H1 (cell line): ENCODE data around the gene ATPAF2. TPM values are rescaled to one million over a fixed set of nuclear protein-coding genes. Genes with fewer than 3 reads are reported as not detected.

Experiments
- BRCA1 ChIP-seq: IDR thresholded peaks from 2 replicates; pipeline ENCODE4 v1.6.1; 2012; ENCODE audit warnings: low read depth, low read length, improper control_type of control experiment
- CBX5 ChIP-seq: fragments of 300-800, 300-1000 bp; sonication (generic); IDR thresholded peaks from 2 replicates; pipeline ENCODE4 v1.7.1; 2016; ENCODE audit warnings: antibody characterized with exemption, low read length, low read depth
- CTBP2 ChIP-seq: IDR thresholded peaks from 2 replicates; pipeline ENCODE4 v1.7.0; 2011; ENCODE audit warnings: borderline replicate concordance, mild to moderate bottlenecking, moderate library complexity, mixed read lengths, low read length; ENCODE audit not compliant: insufficient read depth, insufficient read length
- EZH2 ChIP-seq: fragments of 200-600 bp; sonication (generic); IDR thresholded peaks from 2 replicates; pipeline ENCODE4 v1.7.1; 2012; ENCODE audit warnings: low read depth, mild to moderate bottlenecking, moderate library complexity, low read length, inconsistent platforms; ENCODE audit not compliant: severe bottlenecking
- JUND ChIP-seq: IDR thresholded peaks from 2 replicates; pipeline ENCODE4 v1.6.1; 2011; ENCODE audit warnings: mild to moderate bottlenecking, improper control_type of control experiment, low read length
- POLR2A ChIP-seq, 2 experiments: IDR thresholded peaks; 1 replicate in 1 of 2; 2 replicates in 1 of 2; pipeline ENCODE4 v1.6.1; 2011; ENCODE audit warnings: low read depth in 2 of 2, low read length in 2 of 2, mild to moderate bottlenecking in 2 of 2; ENCODE audit errors: control extremely low read depth in 1 of 2
- RNF2 ChIP-seq: fragments of 200-900, 300-1000 bp; sonication (generic); IDR thresholded peaks from 2 replicates; pipeline ENCODE4 v1.7.1; 2016; ENCODE audit warnings: borderline replicate concordance, low read depth, mild to moderate bottlenecking, antibody characterized with exemption, low read length; ENCODE audit not compliant: poor library complexity, severe bottlenecking; ENCODE audit errors: missing control alignments
- SIN3A ChIP-seq, 2 experiments: IDR thresholded peaks in 1 of 2; conservative IDR thresholded peaks in 1 of 2; 2 replicates each; pipeline ENCODE4 v1.6.1; 2011 to 2012; ENCODE audit warnings: low read length in 2 of 2, improper control_type of control experiment in 1 of 2, low read depth in 1 of 2, mild to moderate bottlenecking in 1 of 2
- SIRT6 ChIP-seq: IDR thresholded peaks from one replicate; pipeline ENCODE4 v1.7.1; 2012; ENCODE audit warnings: low read length, inconsistent platforms
- SP1 ChIP-seq: IDR thresholded peaks from 2 replicates; pipeline ENCODE4 v1.6.1; 2011; ENCODE audit warnings: low read depth, low read length
- SUZ12 ChIP-seq: fragments of 200-600 bp; sonication (generic); IDR thresholded peaks from 2 replicates; pipeline ENCODE4 v1.6.1; 2012; ENCODE audit warnings: mild to moderate bottlenecking, inconsistent platforms, low read length, moderate library complexity, mixed read lengths
- polyA plus RNA-seq, 7 experiments: library from polyadenylated mRNA; depleted of rRNA in 3 of 7; stranded (reverse) in 5 of 7; unstranded in 2 of 7; fragments of >200 nt in 5 of 7; fragments of 200-250 nt in 2 of 7; gene quantifications; 1 replicate in 5 of 7; 2 replicates in 1 of 7; 4 replicates in 1 of 7; pipeline versions ENCODE4 v1.2.1 to v1.2.3, GENCODE V29; 2011 to 2013; ENCODE audit warnings: missing spikeins in 2 of 7, mixed read lengths in 2 of 7
- total RNA-seq: library from RNA; stranded (reverse); fragmentation: NEBNext Ultra II Directional; extraction: Animal tissue kit (Norgen Biotek cat#: 25700); gene quantifications from 2 replicates; pipeline ENCODE4 v1.2.1, GENCODE V29; 2021
- TF ChIP-seq, protein P1 (sequence below): fragments of 300-600 bp; sonication (generic); IDR thresholded peaks from 2 replicates; pipeline ENCODE4 v1.7.1; 2012; ENCODE audit warnings: low read length, moderate library complexity, mild to moderate bottlenecking, inconsistent platforms; ENCODE audit not compliant: insufficient replicate concordance

Gene ATPAF2
- total and polyA plus RNA-seq, 2 of the 8 experiments (the other 6 are each of a cell fraction or from before 2014, with no cell fraction given) = 19.6 to 22.9 TPM

DNA sequence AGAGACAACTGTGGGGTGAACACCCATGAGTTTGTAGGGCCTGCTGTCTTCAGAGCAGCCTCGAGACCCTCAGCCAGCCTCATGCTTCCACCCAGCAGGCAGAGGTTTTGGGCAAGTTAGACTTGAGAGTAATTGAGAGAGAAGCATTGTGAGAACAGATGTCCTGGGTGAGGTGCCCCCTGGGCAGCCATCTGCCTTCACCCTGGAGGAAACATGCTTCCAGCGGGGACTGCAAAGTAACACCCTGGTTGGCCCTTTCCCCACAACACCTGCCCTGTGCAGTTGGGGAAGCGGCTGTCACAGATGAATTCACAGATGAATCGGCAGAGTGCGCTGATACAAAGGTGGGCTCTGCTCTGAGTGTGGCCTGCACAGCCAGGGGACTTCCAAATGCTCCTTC, 23.4 kb downstream of the ATPAF2 start (continued):
- TF ChIP-seq, protein P1, sequence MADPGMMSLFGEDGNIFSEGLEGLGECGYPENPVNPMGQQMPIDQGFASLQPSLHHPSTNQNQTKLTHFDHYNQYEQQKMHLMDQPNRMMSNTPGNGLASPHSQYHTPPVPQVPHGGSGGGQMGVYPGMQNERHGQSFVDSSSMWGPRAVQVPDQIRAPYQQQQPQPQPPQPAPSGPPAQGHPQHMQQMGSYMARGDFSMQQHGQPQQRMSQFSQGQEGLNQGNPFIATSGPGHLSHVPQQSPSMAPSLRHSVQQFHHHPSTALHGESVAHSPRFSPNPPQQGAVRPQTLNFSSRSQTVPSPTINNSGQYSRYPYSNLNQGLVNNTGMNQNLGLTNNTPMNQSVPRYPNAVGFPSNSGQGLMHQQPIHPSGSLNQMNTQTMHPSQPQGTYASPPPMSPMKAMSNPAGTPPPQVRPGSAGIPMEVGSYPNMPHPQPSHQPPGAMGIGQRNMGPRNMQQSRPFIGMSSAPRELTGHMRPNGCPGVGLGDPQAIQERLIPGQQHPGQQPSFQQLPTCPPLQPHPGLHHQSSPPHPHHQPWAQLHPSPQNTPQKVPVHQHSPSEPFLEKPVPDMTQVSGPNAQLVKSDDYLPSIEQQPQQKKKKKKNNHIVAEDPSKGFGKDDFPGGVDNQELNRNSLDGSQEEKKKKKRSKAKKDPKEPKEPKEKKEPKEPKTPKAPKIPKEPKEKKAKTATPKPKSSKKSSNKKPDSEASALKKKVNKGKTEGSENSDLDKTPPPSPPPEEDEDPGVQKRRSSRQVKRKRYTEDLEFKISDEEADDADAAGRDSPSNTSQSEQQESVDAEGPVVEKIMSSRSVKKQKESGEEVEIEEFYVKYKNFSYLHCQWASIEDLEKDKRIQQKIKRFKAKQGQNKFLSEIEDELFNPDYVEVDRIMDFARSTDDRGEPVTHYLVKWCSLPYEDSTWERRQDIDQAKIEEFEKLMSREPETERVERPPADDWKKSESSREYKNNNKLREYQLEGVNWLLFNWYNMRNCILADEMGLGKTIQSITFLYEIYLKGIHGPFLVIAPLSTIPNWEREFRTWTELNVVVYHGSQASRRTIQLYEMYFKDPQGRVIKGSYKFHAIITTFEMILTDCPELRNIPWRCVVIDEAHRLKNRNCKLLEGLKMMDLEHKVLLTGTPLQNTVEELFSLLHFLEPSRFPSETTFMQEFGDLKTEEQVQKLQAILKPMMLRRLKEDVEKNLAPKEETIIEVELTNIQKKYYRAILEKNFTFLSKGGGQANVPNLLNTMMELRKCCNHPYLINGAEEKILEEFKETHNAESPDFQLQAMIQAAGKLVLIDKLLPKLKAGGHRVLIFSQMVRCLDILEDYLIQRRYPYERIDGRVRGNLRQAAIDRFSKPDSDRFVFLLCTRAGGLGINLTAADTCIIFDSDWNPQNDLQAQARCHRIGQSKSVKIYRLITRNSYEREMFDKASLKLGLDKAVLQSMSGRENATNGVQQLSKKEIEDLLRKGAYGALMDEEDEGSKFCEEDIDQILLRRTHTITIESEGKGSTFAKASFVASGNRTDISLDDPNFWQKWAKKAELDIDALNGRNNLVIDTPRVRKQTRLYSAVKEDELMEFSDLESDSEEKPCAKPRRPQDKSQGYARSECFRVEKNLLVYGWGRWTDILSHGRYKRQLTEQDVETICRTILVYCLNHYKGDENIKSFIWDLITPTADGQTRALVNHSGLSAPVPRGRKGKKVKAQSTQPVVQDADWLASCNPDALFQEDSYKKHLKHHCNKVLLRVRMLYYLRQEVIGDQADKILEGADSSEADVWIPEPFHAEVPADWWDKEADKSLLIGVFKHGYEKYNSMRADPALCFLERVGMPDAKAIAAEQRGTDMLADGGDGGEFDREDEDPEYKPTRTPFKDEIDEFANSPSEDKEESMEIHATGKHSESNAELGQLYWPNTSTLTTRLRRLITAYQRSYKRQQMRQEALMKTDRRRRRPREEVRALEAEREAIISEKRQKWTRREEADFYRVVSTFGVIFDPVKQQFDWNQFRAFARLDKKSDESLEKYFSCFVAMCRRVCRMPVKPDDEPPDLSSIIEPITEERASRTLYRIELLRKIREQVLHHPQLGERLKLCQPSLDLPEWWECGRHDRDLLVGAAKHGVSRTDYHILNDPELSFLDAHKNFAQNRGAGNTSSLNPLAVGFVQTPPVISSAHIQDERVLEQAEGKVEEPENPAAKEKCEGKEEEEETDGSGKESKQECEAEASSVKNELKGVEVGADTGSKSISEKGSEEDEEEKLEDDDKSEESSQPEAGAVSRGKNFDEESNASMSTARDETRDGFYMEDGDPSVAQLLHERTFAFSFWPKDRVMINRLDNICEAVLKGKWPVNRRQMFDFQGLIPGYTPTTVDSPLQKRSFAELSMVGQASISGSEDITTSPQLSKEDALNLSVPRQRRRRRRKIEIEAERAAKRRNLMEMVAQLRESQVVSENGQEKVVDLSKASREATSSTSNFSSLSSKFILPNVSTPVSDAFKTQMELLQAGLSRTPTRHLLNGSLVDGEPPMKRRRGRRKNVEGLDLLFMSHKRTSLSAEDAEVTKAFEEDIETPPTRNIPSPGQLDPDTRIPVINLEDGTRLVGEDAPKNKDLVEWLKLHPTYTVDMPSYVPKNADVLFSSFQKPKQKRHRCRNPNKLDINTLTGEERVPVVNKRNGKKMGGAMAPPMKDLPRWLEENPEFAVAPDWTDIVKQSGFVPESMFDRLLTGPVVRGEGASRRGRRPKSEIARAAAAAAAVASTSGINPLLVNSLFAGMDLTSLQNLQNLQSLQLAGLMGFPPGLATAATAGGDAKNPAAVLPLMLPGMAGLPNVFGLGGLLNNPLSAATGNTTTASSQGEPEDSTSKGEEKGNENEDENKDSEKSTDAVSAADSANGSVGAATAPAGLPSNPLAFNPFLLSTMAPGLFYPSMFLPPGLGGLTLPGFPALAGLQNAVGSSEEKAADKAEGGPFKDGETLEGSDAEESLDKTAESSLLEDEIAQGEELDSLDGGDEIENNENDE = no peak
- TF ChIP-seq BRCA1 (no peak), CBX5 (no peak), SP1 (no peak), CTBP2 (no peak), SIRT6 (no peak), JUND (no peak), POLR2A (IDR thresholded peaks at IDR 0.05; ENCODE audit: control extremely low read depth in 1 of 2, low read depth in 2 of 2, low read length in 2 of 2) (no peak), SIN3A (conservative IDR thresholded peaks at IDR 0.05 in 1 of 2, IDR thresholded peaks at IDR 0.05 in 1 of 2; ENCODE audit: low read depth in 1 of 2, low read length in 2 of 2) (no peak), RNF2 (no peak), SUZ12 (no peak), EZH2 (no peak)
